GM18511 (cell line): Measurements from ENCODE around the gene SUGT1.
"Not testable (repeated sequence)": the region's sequence is repeated elsewhere in the genome, so short reads cannot be mapped to it uniquely, and the experiment has no call there.

ENCODE experiments used
- ATAC-seq: cut with Tn5 transposase; IDR thresholded peaks from one replicate; pipeline ENCODE4 v1.9.1; 2021; ENCODE audit warnings: mild to moderate bottlenecking, moderate library complexity; ENCODE audit not compliant: unreplicated experiment

Gene SUGT1

DNA sequence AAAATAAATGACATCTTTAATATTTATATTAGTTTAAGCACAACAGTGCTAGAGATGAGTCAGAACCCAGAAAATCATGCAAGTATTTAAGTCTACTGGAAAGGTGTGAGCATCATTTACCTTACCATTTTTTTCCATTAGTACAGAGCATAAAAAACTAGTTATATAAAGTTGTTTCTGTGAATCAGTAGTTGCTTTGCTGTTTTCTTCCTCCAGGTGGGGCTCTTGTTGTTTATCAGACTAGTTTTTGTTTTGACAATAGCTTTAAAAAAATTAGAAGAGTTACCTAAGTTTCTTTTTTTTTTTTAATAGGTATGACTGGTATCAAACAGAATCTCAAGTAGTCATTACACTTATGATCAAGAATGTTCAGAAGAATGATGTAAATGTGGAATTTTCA is 12.7 kb downstream of the SUGT1 start:
- ATAC-seq: no peak

DNA sequence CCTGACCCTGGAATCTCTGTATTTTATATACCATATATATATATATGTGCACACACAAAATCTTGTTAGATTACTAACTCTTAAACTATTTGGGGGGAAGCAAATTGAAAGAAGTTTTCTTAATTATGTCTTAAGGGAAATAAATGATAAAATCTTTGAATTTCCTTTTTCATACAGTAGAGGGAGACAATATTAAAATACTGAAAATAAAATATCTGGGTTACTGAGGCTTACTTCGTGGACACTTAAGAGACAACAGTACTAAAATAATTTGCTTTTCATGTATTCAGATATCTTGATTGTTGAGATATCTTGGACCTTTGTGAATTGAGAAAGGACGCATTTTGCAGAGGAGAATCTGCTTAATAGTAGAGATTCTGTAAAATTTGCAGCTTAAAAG is 17.0 kb downstream of the SUGT1 start:
- ATAC-seq: no peak

DNA sequence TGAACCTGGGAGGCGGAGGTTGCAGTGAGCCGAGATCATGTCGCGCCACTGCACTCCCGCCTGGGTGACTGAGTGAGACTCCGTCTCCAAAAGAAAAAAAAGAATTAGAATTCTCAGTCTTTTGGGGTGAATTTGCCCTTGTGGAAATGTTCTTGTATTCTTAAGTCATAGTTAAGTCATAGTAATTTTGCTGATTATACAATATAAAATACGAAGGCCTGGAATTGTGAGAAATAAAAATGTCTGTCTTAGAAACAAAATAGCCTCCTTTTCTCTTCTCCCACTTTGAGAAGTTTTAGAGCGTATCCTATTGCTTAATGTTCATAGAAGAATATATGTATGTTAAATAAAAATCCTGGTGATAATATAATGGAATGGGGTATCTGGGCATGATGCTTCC is 18.1 kb downstream of the SUGT1 start:
- ATAC-seq: no peak

DNA sequence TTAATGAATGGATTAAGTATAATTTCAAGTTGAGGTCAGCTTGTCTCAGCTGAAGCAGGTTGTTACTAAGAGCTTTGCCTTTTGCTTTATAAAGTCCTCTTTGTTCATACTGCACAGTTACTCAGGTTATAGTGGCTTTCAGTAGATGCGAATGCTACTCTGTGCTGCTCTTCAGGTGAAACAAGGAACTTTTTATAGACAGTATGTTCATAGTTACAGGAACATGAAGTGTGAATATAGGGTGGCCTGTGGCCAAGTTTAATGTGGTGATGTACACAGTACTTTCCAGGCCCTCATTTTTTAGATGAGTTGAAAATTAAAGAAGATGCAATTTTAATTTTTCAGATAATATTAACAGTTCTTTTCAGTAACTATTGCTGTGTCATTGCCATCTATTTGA is 20.8 kb downstream of the SUGT1 start:
- ATAC-seq: no peak

DNA sequence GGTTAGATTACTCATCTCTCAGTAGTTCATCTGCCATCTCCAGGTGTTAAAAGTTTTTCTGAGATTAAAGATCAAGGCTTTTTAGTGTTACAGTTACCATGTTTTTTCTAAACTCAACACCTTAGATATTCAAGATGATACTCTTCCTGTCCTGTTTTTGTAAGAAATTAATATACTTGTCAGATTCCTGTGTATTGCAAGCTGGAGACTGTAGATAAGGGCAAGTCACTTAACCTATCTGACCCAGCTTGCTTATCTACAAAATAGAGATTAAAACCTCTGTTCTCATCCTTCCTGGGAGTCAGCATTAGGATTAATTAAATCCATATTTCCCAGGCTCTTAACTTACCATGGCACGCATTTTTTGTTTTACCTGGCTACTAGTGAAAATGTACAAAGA is 25.2 kb downstream of the SUGT1 start:
- no peak for ATAC-seq

DNA sequence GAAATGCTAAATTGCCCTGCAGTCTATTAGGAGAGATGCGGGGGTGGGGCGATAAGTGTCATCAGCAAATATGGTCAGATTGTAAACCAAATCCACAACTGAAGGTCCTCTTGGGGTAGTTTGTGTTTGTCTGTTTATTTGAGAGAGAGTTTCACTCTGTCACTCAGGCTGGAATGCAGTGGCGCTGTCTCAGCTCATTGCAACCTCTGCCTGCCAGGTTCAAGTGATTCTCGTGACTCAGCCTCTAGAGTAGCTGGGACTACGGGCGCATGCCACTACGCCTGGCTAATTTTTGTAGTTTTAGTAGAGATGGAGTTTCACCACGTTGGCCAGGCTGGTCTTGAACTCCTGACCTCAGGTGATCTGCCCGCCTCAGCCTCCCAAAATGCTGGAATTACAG is 33.2 kb downstream of the SUGT1 start:
- not testable (repeated sequence) for ATAC-seq

DNA sequence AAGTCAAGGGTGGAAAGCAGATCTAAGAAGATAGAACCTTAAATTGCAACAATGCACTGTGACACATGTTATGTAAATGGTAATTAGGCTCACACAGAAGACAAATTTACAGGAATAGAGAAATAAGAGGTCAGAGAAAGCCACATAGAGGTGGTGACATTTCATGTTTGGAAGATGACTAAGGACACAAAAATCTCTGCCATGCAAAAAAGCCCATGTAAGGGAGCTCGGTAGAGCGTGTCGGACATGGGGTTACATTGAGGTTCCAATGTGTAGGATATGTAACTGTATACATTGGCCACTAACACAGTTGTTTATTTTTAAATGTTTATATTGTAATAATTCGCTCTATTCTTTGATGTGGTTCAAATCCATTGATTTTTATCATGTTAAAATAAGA is 33.7 kb downstream of the SUGT1 start:
- no peak for ATAC-seq

DNA sequence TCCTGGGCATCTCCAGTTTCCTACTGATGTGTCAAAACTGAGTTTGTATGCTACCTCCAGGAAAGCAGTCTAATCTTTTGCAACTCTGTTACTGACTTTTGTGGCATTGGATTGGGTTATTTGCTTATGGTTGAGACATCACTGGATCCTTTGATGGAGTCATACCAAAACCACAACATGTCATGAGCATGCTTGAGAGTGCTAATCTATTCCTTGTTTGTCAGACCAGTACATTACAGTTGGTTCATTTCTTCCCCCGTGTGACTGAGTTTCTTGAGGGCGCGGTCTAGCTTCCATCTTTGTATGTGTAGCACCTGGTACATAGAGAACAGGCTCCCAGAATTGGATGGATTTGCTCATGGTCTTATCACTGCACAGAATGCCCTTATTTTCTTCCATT is 43.2 kb downstream of the SUGT1 start:
- ATAC-seq: no peak

DNA sequence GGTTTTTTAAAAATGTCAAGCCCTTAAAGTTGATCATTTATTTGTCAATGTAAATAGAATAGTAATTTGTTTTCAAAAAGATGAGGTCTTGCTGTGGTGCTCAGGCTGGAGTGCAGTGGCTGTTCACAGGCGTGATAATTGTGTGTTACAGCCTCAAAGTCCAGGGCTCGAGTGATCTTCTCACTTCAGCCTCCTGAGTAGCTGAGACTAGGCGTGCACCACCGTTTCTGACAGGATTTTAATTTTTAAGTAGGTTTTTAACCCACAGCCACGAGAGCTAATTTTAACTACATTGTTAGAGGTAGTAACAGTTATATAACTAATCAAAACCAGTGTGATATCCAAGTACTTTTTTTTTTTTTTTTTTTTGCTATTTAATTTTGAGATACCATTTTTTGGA is 43.9 kb downstream of the SUGT1 start:
- ATAC-seq: no peak

DNA sequence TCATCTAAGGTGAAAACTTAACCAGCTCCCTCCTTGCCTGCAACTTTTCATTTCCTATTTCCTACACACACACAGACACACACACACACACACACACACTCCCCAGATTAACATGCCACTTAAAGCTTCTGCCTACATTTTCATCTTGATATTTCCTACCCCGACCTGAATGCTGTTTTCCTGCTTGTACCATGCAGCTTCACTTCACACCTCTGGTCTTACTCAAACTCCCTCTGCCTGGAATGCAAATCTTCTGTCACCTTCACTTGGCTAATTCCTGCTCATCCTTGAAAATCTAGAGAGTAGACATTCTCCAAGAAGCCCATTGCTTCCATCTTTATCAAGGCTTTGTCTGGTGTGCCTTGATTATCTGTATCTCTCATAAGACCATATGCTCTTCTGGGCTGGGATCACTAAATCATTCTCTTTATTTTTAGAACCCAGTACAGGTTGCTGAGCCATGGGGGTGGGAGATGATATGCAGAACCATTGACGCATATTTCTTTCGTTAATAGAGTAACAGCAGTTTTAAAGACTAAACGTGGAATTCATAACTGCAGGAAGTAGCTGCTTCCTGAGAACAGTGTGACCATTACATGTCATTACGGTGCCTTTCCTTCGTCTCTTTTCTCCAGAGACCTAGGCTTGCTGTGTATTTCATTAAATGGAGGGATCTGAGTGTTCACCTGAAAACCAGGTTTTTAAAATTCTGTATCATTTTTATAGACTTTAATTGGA is 49.3 kb downstream of the SUGT1 start:
- ATAC-seq: no peak

DNA sequence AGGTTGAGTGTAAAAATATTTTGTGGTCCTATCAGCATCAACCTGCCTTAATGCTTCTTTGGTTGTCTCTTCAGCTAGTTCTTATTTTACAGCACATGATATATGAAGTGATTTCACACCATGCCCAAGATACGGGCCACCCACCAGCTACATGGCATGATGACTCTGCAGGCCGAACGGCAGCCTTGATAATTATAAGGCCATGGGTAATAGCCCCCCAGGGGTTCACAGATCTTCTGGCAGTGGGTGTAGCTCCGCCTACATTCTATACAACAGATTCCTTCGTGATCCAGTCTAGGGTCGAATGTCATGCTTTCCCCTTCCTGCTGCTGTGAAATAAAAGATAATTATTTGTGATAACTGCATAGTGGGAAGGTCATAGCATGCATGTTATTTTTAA is 50.8 kb downstream of the SUGT1 start:
- no peak for ATAC-seq

DNA sequence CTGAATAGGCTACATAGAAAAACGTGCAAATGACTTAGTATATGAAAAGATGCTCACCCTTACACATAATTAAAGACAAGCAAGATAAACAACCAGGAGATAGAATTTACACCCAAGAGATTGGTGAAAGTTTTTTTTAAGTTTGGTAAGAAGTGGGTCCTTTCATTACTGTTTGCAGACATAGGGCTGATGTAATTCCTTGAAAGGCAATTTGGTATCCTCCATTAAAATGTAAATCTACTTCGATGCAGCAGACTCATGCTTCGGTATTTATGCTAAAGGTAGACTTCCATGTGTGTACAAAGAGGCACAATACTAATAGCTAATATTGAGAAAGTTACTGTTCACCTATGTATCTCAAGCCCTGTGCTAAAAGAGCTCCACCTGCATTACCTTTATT is 53.4 kb downstream of the SUGT1 start:
- no peak for ATAC-seq

DNA sequence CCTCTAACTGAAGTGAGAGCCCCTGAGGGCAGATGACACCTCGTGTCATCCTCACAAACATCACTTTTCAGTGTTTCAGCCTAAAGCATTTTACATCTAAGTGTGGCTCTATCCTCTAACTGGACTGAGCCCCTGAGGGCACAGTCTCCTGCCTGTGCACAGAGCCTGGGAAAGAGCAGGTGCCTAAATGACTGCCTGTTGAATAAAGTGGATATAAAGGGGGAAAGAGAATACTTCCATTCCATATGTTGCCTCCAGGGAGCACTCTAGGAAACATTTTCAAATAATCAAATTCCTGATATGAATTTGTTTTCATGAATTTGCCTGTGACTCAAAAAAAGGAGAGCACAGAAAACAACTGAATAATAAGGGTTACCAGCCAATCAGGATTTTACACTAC is 54.7 kb downstream of the SUGT1 start:
- no peak for ATAC-seq

DNA sequence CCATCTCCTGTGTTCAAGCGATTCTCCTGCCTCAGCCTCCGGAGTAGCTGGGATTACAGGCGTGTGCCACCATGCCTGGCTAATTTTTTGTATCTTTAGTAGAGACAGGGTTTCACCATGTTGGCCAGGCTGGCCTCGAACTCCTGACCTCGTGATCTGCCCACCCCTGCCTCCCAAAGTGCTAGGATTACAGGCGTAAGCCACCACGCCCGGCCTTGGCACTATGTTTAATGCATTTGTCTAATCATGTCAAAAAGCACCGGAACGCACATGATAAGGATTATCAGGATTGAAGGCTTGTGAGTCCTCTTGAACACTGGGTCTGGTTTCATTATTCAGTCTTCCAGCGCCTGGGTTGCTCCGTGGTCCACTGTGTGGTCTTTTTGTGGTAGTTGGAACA is 55.6 kb downstream of the SUGT1 start:
- ATAC-seq: not testable (repeated sequence)

DNA sequence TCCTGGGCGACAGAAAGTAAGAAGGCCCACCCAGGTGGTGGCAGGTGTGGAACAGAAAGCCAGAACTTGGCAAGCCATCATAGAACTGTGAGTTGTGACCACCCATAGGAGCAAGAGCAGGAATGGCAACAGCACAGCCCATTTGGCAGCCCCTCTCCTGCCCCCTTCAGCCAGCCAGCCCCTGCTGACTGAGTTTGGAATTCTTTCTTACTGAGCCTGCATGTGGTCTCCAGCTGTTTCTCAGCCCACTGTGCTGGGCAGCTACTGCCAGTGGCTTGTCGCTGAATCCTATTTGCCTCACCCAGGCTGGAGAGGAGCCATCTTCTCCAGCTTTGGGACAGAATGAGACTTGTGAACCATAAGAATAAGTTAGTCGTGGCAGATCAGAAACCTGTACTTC is 58.6 kb downstream of the SUGT1 start:
- no peak for ATAC-seq

DNA sequence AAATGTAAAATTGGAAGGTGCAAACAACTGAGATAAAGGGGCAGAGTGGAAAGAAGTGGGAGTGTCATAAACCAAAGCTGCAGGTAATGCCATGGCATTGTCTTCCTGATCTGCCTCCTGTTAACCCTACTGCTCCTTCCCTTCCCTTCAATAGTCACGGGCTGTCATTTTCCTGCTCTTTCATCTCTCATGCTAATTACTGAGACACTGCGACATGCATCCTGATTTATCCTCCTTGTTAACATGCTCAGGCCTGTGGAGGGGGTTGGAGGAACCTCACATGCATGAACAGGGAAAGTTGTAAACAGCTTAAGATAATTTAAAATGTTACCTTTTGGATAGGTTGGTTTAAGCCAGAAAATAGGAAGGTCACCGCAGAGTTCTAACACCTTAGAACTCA is 59.7 kb downstream of the SUGT1 start:
- ATAC-seq: no peak

DNA sequence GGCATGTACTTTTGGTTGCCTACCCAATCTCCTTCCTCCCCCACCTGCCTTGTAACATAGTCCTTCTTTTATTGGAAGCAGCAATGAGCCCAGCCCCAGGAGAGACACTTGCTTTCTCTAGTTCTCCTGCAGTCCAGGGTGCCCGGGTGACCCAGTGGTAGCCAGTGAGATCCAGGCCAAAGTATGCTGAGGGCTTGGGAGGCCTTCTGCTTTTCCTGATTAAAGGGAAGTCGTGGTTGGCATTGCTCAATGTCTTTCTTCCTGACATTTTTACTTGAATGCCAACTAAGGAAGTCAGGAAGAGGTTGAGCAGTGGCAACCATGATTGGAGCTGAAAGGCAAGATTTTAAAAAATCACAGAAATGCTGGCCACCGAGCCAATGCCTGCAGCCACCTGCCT is 61.3 kb downstream of the SUGT1 start:
- no peak for ATAC-seq

DNA sequence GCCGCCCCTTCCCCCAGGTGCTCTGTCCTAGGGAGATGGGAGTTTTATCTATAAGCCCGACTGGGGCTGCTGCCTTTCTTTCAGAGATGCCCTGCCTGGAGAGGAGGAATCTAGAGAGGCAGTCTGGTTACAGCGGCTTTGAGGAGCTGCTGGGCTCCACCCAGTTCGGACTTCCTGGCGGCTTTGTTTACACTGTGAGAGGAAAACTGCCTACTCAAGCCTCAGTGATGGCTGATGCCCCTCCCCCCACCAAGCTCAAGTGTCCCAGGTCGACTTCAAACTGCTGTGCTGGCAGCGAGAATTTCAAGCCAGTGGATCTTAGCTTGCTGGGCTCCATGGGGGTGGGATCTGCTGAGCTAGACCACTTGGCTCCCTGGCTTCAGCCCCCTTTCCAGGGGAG is 68.3 kb downstream of the SUGT1 start:
- not testable (repeated sequence) for ATAC-seq

DNA sequence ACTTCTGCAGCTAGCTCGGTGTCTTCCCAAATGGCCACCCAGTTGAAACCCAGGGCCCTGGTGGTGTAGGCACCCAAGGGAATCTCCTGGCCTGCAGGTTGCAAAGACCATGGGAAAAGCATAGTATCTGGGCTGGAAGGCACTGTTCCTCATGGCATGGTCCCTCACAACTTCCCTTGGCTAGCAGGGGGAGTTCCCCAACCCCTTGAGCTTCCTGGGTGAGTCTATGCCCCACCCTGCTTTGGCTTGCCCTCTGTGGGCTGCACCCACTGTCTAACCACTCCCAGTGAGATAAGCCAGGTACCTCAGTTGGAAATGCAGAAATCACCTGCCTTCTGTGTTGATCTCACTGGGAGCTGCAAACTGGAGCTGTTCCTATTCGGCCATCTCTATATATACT is 68.7 kb downstream of the SUGT1 start:
- not testable (repeated sequence) for ATAC-seq

DNA sequence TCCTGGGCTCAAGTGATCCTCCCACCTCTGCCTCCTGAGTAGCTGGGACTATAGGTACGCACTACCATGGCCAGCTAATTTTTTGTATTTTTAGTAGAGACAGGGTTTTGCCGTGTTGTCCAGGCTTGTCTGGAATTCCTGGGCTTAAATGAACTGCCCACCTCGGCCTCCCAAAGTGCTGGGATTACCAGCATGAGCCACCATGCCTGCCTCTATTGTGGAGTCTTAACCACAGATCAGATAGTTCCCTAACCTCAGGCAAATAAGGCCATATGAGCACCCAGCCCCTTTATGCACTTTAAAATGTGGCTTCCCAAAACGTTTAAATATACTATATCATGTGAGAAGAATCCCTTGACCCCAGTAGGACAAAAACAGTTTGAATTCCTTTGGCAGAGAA is 70.5 kb downstream of the SUGT1 start:
- ATAC-seq: no peak

DNA sequence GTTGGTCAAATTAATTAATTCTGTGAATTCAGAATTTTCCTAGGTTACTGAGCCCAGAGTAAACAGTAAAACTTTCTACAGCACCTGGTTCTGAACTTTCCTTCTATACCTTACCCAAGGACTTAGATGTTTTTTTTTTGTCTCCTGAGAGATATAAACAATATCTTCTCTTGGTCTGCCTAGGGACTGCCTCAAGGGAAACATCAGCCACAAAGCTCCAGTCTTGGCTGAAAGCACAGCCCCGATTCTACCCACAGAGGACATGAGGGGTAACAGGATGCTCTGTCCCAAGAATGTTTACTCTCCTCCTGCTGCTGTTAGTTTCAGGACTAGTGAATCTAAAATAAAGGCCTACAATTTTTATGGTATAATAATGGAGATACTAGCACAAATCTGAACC is 72.7 kb downstream of the SUGT1 start:
- no peak for ATAC-seq

DNA sequence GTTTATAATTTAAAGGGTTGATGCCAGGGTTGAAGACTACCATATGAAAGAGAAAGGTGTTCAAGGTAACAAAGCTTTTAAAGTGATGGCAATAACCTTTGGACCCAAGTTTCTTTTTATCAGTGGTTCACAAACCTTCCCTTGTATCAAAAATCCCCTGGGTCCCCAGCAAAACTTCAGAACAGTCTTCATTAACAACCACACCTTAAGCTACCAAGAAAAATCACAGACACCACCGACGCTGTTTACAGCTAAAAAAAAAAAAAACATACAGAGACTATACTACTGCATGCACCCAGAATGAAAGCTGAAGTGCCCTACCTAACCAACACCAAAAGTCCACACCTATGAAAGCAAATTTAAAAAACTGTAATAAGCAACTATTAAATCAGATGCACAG is 73.6 kb downstream of the SUGT1 start:
- ATAC-seq: no peak

DNA sequence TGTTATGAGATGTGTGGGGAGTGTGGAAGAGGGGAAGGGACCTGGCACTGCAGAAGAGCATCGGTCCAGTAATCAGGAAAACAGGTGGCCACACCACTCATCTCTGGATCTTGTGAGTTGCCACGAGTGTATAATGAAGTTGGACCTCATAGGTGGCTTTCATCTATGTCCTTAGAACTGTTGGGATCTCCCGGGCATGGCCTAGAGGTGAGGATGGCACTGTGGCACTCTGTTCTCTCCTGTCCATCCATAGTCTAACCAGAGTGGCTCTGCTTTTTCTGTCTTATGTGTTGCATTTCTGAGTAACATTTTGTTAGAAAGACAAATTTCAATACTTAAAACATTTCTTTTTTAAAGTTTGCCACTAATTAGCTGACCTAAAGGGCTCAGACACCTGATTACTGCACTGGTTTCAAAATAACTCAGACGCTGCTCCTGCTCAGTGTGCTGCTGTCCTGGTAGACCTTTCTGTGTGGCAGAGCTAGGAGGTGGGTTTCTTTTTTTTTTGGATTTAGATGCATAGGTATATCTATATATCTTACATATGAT is 81.5 kb downstream of the SUGT1 start:
- no peak for ATAC-seq
